Activated CD4-positive, alpha-beta T cell treated with anti-CD3 and anti-CD28 coated beads, Interleukin-2, amount 50 U/mL, for 16 hours (primary cell): Measurements from ENCODE around the gene DCHS1.

ENCODE experiments used
- DNase-seq: peaks from one replicate; pipeline ENCODE4 v3.0.0-alpha.2; 2020

The DCHS1 gene

GRCh38 chr11:6586434-6587359, 68.9 kb downstream of the DCHS1 start:
- no peak for DNase-seq

- DNase-seq: no peak
Observed at GRCh38 chr11:6584528-6584927, 71.1 kb downstream of the DCHS1 start.

- no peak for DNase-seq
Observed at GRCh38 chr11:6583584-6583983, 72.0 kb downstream of the DCHS1 start.

- DNase-seq: no peak
Observed at GRCh38 chr11:6579681-6580080, 75.9 kb downstream of the DCHS1 start.

- no peak for DNase-seq
Observed at GRCh38 chr11:6578134-6578533, 77.5 kb downstream of the DCHS1 start.

GRCh38 chr11:6576471-6577373, 78.9 kb downstream of the DCHS1 start:
- DNase-seq: no peak

GRCh38 chr11:6574816-6575715, 80.5 kb downstream of the DCHS1 start:
- DNase-seq: no peak

- DNase-seq: no peak
Observed at GRCh38 chr11:6572215-6572614, 83.4 kb downstream of the DCHS1 start.

- no peak for DNase-seq
Observed at GRCh38 chr11:6571434-6572008, 84.1 kb downstream of the DCHS1 start.
